ENCODE results near the gene GRK3.

GRK3 gene

DNA sequence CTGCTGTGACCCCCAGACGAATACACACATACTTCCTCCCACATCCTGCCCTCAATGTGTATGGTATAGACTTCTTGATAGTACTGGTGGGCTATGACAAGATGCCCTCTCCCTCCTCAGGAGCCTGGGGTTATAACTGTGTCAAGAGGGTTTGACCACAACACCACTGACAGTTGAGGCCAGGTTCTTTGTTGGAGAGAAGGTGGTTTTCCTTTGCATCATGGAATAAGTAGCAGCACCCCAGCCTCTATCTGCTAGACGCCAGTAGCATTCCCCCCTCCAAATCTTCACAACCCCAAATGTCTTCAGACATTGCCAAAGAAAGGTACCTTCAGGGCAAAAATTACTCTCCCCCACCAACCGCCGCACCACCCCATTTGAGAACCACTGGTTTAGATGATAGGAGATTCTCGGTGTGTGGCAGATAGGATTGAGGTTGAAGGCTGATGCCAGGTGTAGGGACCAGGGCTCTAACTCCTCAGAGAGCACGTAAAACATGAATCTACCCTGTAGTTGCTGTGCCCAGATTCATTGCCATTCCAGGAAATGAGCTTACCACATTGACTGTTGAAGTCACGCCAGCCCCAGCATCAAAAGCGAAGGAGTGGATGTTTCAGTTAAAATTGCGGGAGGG is 172.0 kb downstream of the GRK3 start:
- in situ Hi-C loops (cut with HindIII; ENCODE audit: low pct_ligation_motif_present, low pct_unique_long_range_greater_than_20kb, low sequenced_read_pairs), result no loop called here
- no peak for DNase-seq

DNA sequence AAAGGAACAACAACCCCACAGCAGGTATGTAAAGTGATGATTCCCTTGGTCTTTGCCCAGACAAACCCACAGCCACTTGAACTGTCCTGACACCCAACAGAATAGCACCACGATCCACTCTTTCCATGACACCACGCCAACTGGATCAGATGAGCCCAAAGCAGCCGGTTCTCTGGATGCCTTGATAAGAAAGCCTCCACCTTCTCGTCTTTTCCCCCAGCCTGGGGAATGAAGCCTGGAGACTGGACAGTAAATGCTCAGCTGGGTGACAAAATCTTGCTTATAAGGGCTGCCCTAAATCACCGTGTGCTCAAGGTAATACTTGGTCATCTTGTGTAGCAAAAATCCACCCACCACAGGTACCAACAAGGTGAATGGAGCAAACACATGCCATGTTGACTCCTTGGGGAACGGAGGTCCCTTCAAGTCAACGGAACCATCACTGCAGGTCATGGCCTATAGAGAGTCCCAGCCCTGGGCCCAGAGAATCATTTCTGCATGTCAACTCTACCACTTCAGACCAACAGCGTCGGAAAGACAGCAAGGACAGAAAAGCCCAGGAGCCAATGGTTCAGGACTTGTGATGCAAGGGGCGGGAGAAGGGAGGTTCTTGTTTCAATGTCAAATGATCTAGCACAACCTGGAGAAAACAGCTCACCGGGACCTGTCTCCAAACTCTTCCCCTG is 175.3 kb downstream of the GRK3 start:
- in situ Hi-C loops (cut with HindIII; ENCODE audit: low pct_ligation_motif_present, low pct_unique_long_range_greater_than_20kb, low sequenced_read_pairs), result no loop called here
- DNase-seq, result no peak

DNA sequence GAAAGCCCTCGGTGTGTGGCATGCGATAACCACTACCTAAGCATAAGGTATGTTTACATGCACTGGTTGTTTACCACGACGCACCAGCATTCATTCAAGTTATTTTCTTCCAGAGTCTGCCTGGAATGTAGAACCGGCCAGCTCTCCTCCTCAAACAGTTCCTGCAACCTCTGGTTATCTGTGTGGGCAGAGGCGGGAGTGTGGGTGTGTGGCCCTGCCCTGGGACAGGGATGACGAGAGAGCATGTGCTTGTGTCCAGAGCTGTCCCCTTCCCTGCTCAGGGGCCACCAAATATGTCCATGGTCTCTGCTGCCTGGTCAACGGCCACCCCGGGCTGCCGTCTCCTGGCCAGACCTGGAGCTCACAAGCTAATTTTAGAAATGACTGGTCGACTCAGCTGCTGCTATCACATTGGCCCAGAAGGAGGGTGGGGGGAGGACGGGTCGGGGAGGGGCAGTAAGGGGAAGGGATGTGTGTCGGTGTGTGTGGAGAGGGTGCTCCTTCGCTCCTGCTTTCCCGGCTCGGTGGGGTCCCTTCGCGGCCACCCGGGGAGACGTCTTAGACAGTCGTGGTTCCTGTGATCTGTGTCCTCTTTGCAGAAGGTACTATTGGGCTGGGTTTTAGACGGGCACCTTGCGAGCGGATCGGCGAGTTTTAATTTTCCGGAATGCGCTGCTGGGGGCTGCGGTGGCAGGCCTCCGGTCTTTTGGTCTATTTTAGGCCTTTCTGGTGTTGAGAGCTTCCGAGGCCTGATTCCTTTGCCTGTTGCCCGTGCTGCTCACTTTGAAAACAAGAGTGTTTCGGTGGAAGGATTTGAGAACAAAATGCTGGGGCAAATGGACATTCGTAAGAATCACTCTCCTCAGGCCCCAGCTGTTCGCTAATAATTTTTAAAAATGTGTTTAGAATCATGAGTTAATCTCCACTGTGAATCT is 177.5 kb downstream of the GRK3 start, which contains the start of gene MYO18B:
MYO18B (plus strand) TSS at position 497 of the 935 bp plus-strand sequence. CDS start 18,905 bp downstream, outside the sequence.
- DNase-seq, result no peak
- in situ Hi-C loops (cut with HindIII; ENCODE audit: low pct_ligation_motif_present, low pct_unique_long_range_greater_than_20kb, low sequenced_read_pairs), result no loop called here

DNA sequence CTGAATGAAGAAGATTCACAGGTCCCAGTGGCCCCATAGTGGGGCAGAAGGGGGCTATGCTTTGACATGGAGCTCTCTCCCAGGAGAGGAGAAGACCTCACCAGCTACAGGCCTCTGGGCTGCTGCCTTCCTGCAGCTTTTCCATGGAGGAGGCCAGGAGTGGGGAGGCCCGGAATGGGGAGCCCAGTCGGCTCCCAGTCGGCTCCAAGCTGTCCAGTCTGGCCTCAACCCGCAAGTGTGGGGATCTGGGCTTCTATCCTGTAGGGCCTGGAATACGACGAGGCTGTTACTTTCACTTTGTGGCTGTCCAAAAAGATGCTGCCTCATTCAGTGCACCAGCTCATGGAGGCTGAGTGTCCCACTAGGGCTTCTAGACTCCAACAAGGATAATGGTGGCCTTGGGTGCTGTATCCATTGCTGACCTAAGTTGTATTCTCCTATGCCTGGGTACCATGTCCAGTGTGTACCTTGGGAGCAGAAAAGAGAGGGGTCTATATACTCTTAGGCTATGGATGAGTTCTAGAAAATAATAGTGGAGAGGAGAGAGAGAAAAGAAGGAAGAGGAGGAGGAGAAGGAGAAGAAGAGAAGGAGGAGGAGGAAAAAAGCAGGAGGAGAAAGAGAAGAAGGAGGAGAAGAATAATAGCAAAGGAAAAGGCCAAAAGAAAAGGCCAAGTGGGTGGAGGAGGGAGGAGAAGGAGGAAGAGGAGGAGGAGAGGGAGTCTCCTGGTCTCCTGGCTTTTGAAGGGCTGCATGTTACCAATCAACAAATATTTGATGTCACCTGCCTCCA is 178.6 kb downstream of the GRK3 start:
- no peak for DNase-seq
- in situ Hi-C loops (cut with HindIII; ENCODE audit: low pct_ligation_motif_present, low pct_unique_long_range_greater_than_20kb, low sequenced_read_pairs), result no loop called here

DNA sequence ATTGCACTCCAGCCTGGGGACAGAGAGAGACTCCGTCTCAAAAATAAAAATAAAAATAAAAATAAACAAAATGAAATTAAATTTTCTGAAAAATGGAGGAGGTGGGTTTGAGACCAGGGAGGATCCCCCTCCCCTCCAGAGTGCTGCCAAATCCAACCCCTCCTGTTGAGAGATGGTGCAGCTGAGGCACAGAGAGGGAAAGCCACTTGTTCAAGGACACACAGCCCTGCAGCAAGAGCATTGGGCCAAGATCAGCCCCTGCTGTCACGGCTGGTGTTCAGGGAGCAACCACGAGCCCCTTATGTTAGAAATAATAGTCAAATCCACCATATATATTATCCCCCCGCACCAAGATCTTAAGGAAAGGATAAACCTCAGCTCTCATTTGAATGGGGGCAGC is 180.2 kb downstream of the GRK3 start:
- in situ Hi-C loops (cut with HindIII; ENCODE audit: low pct_ligation_motif_present, low pct_unique_long_range_greater_than_20kb, low sequenced_read_pairs), result no loop called here

DNA sequence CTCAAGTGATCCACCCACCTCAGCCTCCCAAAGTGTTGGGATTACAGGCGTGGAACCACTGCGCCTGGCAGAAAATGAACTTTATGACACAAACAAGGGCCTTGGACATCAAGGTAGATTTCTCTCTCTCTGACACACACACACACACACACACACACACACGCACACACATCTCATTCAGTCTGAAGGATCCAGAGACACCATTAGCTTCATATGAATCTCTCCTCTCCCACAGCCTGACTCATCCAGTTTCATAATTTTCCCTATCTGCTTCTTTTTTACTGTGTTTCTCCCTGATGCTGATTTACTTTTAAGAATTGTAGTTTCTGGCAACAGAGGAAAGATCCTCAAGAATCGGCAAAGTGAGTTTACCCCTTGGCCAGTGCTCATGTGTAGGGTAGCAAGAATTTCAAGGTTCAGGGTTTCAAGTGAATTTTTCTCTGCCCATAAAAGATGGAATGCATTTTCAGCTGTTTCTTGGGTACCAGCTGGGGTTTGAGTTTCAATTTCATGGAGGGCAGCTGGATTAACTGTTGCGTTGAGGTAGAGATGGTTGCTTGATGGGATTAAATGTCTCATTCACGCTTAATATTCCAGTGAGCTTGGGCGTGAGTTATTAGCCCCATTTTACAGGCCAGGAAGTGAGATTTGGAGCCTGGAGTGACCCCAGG is 181.0 kb downstream of the GRK3 start:
- in situ Hi-C loops (cut with HindIII; ENCODE audit: low pct_ligation_motif_present, low pct_unique_long_range_greater_than_20kb, low sequenced_read_pairs), result no loop called here
- no peak for DNase-seq

More for the DNA sequence above, 180.2 kb downstream of the GRK3 start:
- no peak for DNase-seq

DNA sequence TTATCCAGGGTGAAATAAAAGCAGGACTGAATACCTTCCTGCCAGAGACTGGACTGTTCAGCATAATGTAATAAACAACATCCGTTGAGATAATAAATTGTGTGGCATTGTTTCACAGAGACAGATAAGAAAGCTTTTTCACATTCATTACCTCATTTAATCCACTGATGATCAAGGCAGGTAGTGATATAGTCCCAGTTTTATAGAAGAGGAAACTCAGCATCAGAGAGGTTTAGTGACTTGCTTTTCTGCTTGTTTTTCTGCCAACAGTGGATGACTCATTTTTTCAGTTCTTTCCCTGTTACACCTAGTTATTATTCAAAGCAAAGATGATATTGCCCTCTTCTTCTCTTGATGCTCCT is 181.5 kb downstream of the GRK3 start:
- in situ Hi-C loops (cut with HindIII; ENCODE audit: low pct_ligation_motif_present, low pct_unique_long_range_greater_than_20kb, low sequenced_read_pairs), result no loop called here

DNA sequence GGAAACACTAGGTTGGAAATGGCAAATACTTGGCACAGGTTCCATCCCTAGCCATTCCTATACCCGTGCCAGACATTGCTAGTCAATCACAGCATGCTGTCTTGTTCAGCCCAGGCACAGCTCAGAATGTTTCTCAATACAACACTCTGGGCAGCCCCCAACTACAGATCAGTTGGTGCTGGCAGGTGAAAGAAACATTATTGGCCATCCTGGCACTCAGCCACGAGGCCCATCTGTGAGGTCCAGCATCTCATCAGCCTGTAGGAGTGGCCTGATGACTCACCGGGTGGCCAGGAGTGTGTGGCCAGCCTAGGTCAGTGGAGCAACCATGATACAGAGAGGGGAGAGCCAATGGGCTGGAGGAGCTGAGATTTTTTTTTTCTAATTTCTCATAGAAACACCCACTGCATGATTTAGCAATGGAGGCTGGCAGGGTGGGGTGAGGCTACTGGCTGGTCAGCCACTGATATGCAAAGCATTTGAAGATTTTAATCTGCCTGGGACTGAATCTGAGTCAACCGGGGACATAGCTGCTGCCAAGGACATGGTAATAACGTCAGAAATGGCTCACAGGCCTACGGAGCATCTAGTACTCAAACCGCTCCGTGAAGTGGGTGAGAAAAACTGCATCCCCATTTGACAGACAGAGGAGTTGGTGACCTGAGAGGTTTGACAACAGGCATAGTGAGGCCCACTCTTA is 182.9 kb downstream of the GRK3 start:
- in situ Hi-C loops (cut with HindIII; ENCODE audit: low pct_ligation_motif_present, low pct_unique_long_range_greater_than_20kb, low sequenced_read_pairs), result no loop called here
- DNase-seq, result peak; percentile 84

More for the DNA sequence above, 181.5 kb downstream of the GRK3 start:
- peak; percentile 15 for DNase-seq

DNA sequence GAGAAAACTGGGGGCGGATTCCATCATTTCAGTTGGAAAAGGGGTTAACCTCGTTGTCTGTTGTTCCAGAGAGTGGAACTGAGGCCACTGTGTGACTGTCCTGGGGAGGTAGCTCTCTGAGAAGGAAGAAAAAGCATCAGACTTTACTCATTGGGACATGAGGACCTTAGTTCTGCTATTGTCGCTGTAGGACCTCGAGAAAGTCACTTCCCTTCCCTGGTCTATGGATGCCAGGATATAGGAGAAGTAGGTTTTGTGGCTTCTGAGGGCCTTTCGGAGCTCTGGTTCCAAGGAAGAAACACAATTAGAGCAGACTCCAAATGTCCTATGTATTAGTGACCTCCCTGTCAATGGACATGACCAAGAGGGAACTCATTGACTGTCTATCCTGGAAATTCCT is 183.7 kb downstream of the GRK3 start:
- DNase-seq, result no peak

DNA sequence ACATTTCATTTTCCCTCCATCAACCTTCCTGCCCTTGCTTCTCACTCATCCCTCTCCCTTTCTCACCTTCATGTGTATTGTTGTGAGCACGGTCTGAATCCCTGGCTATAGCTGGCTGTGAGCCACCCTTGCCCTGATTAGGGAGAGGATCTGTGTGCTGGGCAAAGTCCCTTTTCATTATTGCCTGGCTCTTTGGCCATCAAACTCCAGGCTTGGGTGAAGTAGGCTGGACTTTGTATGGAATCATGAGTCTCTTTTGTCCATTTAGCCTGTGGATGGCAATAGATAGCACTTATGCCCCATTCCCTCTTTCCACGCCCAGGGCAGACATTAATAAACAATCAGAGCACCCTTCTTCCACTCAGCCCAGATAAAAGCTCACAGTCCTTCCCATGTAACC is 184.2 kb downstream of the GRK3 start:
- in situ Hi-C loops (cut with HindIII; ENCODE audit: low pct_ligation_motif_present, low pct_unique_long_range_greater_than_20kb, low sequenced_read_pairs), result no loop called here
- no peak for DNase-seq

More for the DNA sequence above, 183.7 kb downstream of the GRK3 start:
- in situ Hi-C loops (cut with HindIII; ENCODE audit: low pct_ligation_motif_present, low pct_unique_long_range_greater_than_20kb, low sequenced_read_pairs), result no loop called here

DNA sequence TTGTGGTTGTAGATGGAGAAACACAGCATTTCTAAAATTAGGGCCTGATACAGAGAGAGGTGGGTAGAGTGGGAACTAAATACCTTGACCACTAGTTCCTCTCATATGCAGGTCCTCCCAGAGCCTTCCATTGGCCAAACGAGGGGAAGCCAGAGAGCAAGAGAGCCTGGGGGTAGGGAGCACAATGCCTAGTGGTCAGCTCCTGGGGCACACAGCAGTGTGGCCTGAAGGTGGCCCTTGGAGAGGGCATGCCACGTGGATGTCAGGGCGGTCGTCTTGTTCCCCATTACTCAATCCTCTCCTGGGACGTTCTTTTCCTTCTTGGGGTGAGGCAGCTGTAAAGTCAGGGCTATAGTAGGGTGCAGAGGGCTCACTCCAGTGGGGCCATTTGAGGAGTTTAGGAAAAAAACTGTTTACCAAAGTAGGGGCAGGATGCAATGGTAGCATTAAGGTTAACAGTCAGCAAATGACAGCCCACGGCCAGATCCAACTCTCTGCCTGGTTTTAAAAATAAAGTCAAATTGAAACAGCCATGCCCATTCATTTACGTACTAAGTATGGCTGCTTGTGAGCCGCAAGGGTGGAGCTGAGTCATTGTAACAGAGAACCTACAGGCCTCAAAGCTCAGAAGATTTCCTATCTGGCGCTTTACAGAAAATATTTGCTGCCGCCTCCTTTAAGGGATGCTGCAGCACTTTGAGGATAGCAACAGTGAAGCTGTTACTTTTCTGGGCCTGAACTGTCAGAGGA is 185.1 kb downstream of the GRK3 start:
- in situ Hi-C loops (cut with HindIII; ENCODE audit: low pct_ligation_motif_present, low pct_unique_long_range_greater_than_20kb, low sequenced_read_pairs), result no loop called here
- DNase-seq, result no peak

DNA sequence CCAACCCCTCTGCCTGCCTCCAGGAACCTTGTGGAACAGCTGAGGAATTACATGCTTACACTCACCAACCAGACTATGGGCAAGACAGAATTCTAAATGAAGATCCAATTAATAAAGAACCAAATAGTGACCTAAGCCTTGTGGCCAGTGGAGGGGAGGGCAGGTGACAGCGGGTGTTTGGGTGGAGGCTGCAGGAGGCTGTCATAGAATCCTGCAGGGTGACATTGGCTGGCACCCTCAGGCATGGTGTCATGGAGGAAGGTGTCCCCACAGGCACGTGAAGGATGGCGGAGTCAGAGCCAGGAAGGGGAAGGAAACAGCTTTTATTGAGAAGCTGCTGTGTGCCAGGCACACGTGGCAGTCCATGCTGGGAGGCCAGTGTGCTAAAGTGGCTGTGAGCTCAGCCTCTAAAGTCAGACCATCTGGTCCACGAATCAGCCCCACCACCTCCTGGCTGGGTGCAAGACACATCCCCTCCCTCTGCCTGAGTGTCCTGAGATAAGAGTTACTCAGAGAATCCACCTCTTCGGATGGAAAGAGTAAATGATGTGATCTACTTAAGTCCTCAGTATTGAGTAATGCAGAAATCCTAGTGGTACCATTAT is 186.2 kb downstream of the GRK3 start:
- in situ Hi-C loops (cut with HindIII; ENCODE audit: low pct_ligation_motif_present, low pct_unique_long_range_greater_than_20kb, low sequenced_read_pairs), result no loop called here
- DNase-seq, result no peak

DNA sequence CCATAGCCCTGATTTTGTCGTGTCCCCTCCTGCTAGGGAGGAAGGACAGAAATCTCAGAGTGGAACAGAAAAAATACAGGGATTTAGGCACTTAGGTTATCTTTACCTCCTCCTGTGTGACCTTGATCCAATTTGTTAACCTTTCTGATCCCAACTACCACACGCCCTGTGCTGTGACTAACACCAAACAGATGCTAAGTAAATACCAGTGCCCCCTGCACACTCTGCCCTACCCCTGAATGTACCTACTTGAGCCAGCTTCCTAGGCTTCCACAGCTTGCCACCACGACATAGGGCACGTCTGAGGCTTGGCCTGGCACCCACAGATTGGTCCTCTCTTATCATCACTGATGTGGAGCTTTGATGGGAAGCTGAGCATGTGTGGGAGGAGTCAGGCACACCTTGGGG is 186.7 kb downstream of the GRK3 start:
- DNase-seq, result no peak
- in situ Hi-C loops (cut with HindIII; ENCODE audit: low pct_ligation_motif_present, low pct_unique_long_range_greater_than_20kb, low sequenced_read_pairs), result no loop called here

DNA sequence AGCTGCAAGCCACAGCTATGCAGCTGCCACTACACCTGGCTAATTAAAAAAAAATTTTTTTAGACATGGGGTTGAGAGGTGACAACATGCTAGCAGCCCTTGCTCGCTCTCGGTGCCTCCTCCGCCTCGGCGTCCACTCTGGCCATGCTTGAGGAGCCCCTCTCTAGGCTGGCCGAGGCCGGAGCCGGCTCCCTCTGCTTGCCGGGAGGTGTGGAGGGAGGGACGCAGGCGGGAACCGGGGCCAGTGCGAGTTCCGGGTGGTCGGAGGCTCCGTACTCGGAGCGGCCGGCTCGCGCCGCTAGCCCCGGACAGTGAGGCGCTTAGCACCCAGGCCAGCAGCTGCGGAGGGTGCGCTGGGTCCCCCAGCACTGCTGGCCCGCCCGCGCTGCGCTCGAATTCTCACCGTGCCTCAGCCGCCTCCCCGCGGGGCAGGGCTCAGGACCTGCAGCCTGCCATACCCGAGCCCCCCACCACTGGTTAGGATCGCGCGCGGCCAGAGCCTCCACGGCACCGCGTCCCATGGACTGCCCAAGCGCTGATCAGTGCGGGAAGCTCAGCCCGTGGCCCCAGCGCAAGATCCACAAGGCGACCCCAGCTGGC is 188.2 kb downstream of the GRK3 start:
- DNase-seq, result no peak
- in situ Hi-C loops (cut with HindIII; ENCODE audit: low pct_ligation_motif_present, low pct_unique_long_range_greater_than_20kb, low sequenced_read_pairs), result no loop called here

DNA sequence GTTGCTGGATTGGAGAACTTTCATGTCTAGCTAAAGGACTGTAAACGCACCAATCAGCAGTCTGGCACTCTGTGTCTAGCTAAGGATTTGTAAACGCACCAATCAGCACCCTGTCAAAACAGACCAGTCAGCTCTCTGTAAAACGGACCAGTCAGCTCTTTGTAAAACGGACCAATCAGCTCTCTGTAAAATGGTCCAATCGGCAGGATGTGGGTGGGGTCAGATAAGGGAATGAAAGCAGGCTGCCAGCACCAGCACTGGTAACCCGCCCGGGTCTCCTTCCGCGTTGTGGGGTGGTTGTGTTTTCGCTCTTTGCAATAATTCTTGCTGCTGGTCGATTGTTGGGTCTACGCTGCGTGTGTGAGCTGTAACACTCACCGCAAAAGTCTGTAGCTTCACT is 188.8 kb downstream of the GRK3 start:
- no peak for DNase-seq
- in situ Hi-C loops (cut with HindIII; ENCODE audit: low pct_ligation_motif_present, low pct_unique_long_range_greater_than_20kb, low sequenced_read_pairs), result no loop called here

DNA sequence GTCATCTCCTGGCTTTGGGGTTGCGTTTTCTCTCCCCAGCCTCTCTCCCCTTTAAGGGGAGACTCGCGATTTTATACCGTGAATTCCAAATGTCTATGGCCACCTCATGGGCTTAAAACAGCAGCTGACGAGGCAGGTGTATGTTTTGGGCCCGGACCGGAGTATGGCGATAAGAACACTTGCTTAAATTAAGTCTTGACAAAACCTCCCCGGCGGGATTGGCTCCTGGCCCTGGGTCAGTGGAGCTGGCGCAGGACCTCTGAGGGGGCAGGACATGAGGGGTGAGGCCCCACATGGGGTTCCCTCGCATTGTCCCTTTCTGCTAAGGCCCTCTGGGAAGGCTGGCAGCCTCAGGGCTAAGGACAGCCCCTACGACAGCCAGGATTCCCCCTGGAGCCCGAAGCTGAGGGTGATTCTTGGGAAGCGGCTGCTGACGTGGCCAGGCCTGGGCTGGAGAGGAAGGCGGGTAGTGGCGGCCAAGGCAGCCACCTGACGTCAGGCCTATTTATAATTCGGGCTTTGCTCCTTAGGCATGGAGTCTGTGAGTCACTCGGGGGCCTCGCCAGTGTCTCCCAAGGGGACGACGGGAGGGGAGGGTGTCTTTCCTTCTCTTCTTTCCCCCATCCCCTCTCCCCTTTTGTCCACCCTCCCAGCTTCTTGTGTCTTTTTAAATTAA is 190.2 kb downstream of the GRK3 start:
- DNase-seq, result no peak
- in situ Hi-C loops (cut with HindIII; ENCODE audit: low pct_ligation_motif_present, low pct_unique_long_range_greater_than_20kb, low sequenced_read_pairs), result no loop called here

All from ACHN (cell line).